HG03565 (cell line): ENCODE results near the gene MAN2A2.
"Not testable (repeated sequence)": the region's sequence is repeated elsewhere in the genome, so short reads cannot be mapped to it uniquely, and the experiment has no call there.

Source experiments
- ATAC-seq: cut with Tn5 transposase; IDR thresholded peaks from one replicate; pipeline ENCODE4 v1.9.1; 2021; ENCODE audit warnings: mild to moderate bottlenecking, moderate library complexity; ENCODE audit not compliant: unreplicated experiment

The MAN2A2 gene

GRCh38 chr15:90915808-90916440 lies 12.8 kb downstream of the MAN2A2 start:
- ATAC-seq: no peak

- no peak for ATAC-seq
Measured at GRCh38 chr15:90916461-90916860, 13.4 kb downstream of the MAN2A2 start.

- no peak for ATAC-seq
Measured at GRCh38 chr15:90917569-90917968, 14.5 kb downstream of the MAN2A2 start.

GRCh38 chr15:90918034-90918788 lies 15.1 kb downstream of the MAN2A2 start:
- ATAC-seq: no peak

- no peak for ATAC-seq
Measured at GRCh38 chr15:90918835-90919234, 15.7 kb downstream of the MAN2A2 start.

- no peak for ATAC-seq
Measured at GRCh38 chr15:90921887-90922286, 18.8 kb downstream of the MAN2A2 start.

- peak; percentile 79 for ATAC-seq
Measured at GRCh38 chr15:90922712-90923322, 19.7 kb downstream of the MAN2A2 start.

- peak; percentile 66 for ATAC-seq
Measured at GRCh38 chr15:90924375-90924774, 21.3 kb downstream of the MAN2A2 start.

GRCh38 chr15:90926766-90927165 lies 23.7 kb downstream of the MAN2A2 start:
- not testable (repeated sequence) for ATAC-seq

- not testable (repeated sequence) for ATAC-seq
Measured at GRCh38 chr15:90928106-90928505, 25.0 kb downstream of the MAN2A2 start.

GRCh38 chr15:90929246-90930019 lies 26.3 kb downstream of the MAN2A2 start:
- no peak for ATAC-seq

- ATAC-seq: no peak
Measured at GRCh38 chr15:90930861-90931574, 27.9 kb downstream of the MAN2A2 start.

- ATAC-seq: no peak
Measured at GRCh38 chr15:90931575-90931827, 28.4 kb downstream of the MAN2A2 start.

- peak; percentile 38 for ATAC-seq
Measured at GRCh38 chr15:90931828-90932659, 28.9 kb downstream of the MAN2A2 start, which contains the start of gene HDDC3. TSS of gene HDDC3 (minus strand) at chr15:90932549. CDS start at chr15:90932540, 9 bp downstream.

- no peak for ATAC-seq
Measured at GRCh38 chr15:90932660-90932991, 29.5 kb downstream of the MAN2A2 start.

GRCh38 chr15:90933301-90933700 lies 30.2 kb downstream of the MAN2A2 start:
- no peak for ATAC-seq

GRCh38 chr15:90934256-90934948 lies 31.3 kb downstream of the MAN2A2 start:
- ATAC-seq: peak; percentile 27

GRCh38 chr15:90934949-90935751 lies 32.0 kb downstream of the MAN2A2 start, which contains the start of gene UNC45A:
TSS of gene UNC45A (plus strand) at chr15:90935285. CDS start at chr15:90935325, 40 bp downstream.
- ATAC-seq: peak; percentile 38
